ENCODE data around the gene XRCC4.

Gene XRCC4

GRCh38 chr5:83048811-83049210 is 28.5 kb upstream of the XRCC4 start:
- H3K56ac ChIP-seq (ENCODE audit: low read length), result no peak overlapping the region

GRCh38 chr5:83049370-83049885 is 27.9 kb upstream of the XRCC4 start:
- Histone ChIP-seq H2BK5ac (ENCODE audit: low read length) (no peak overlapping the region), H3K4ac (ENCODE audit: low read depth, low read length) (no peak overlapping the region)

More at GRCh38 chr5:83048811-83049210, 28.5 kb upstream of the XRCC4 start:
- Histone ChIP-seq H3K27me3 (ENCODE audit: insufficient read depth, low read length, poor library complexity) (no peaks in the 10 kb centered on the region), H3K4me1 (ENCODE audit: control insufficient read depth, low read depth, low read length) (no peaks in the 10 kb centered on the region), H2BK5ac (ENCODE audit: low read length) (no peak overlapping the region), H4K5ac (ENCODE audit: low read length) (no peak overlapping the region), H3K79me1 (ENCODE audit: low read length) (no peaks in the 10 kb centered on the region), H3K4me3 (ENCODE audit: low read length) (no peak overlapping the region), H2AK5ac (ENCODE audit: low read length) (no peak overlapping the region), H3K36me3 (ENCODE audit: control insufficient read depth, insufficient read depth, low read length) (no peaks in the 10 kb centered on the region), H3K27ac (ENCODE audit: low read depth, low read length) (no peak overlapping the region), H2BK120ac (ENCODE audit: low read depth, low read length) (no peak overlapping the region), H3K4ac (ENCODE audit: low read depth, low read length) (no peak overlapping the region), H3K79me2 (ENCODE audit: control insufficient read depth, insufficient read depth, low read length) (no peaks in the 10 kb centered on the region), H3K4me2 (ENCODE audit: low read length) (no peak overlapping the region), H3K18ac (ENCODE audit: low read length) (no peak overlapping the region), H3K23ac (ENCODE audit: low read length) (no peak overlapping the region), H2BK15ac (replicated peaks; ENCODE audit: low read depth) (no peak overlapping the region), H3K9ac (ENCODE audit: low read length) (no peak overlapping the region), H4K8ac (ENCODE audit: low read depth, low read length) (no peak overlapping the region)
- no CpG with 5 or more reads among the region's 2 CpGs for WGBS (ENCODE audit: extremely low coverage, insufficient coverage, low lambda C conversion rate)
- DNase-seq, result no peak

GRCh38 chr5:83050723-83051340 is 26.5 kb upstream of the XRCC4 start:
- H2AK5ac ChIP-seq (ENCODE audit: low read length), result no peak overlapping the region
- DNase-seq, result no peak
- no peak overlapping the region for H2BK120ac ChIP-seq (ENCODE audit: low read depth, low read length)
- H3K4me1 ChIP-seq (ENCODE audit: control insufficient read depth, low read depth, low read length), result no peaks in the 10 kb centered on the region
- H3K27me3 ChIP-seq (ENCODE audit: insufficient read depth, low read length, poor library complexity), result no peaks in the 10 kb centered on the region
- no peak overlapping the region for H3K23ac ChIP-seq (ENCODE audit: low read length)
- no peak overlapping the region for H2BK5ac ChIP-seq (ENCODE audit: low read length)
- H3K36me3 ChIP-seq (ENCODE audit: control insufficient read depth, insufficient read depth, low read length), result no peaks in the 10 kb centered on the region
- no peak overlapping the region for H3K18ac ChIP-seq (ENCODE audit: low read length)
- no peak overlapping the region for H3K4ac ChIP-seq (ENCODE audit: low read depth, low read length)
- H2BK15ac ChIP-seq (replicated peaks; ENCODE audit: low read depth), result no peak overlapping the region
- H3K79me2 ChIP-seq (ENCODE audit: control insufficient read depth, insufficient read depth, low read length), result no peaks in the 10 kb centered on the region
- no peak overlapping the region for H4K8ac ChIP-seq (ENCODE audit: low read depth, low read length)
- no peak overlapping the region for H3K56ac ChIP-seq (ENCODE audit: low read length)
- no peaks in the 10 kb centered on the region for H3K79me1 ChIP-seq (ENCODE audit: low read length)
- H4K5ac ChIP-seq (ENCODE audit: low read length), result no peak overlapping the region
- H3K9ac ChIP-seq (ENCODE audit: low read length), result no peak overlapping the region
- WGBS (ENCODE audit: extremely low coverage, insufficient coverage, low lambda C conversion rate), result no CpG with 5 or more reads among the region's 4 CpGs
- H3K4me2 ChIP-seq (ENCODE audit: low read length), result no peak overlapping the region
- no peak overlapping the region for H3K27ac ChIP-seq (ENCODE audit: low read depth, low read length)
- no peak overlapping the region for H3K4me3 ChIP-seq (ENCODE audit: low read length)

More at GRCh38 chr5:83049370-83049885, 27.9 kb upstream of the XRCC4 start:
- no peak overlapping the region for H3K4me3 ChIP-seq (ENCODE audit: low read length)
- H4K5ac ChIP-seq (ENCODE audit: low read length), result no peak overlapping the region
- no peak overlapping the region for H4K8ac ChIP-seq (ENCODE audit: low read depth, low read length)
- no peak overlapping the region for H3K9ac ChIP-seq (ENCODE audit: low read length)
- H3K23ac ChIP-seq (ENCODE audit: low read length), result no peak overlapping the region
- DNase-seq, result no peak
- H3K79me1 ChIP-seq (ENCODE audit: low read length), result no peaks in the 10 kb centered on the region
- no peaks in the 10 kb centered on the region for H3K27me3 ChIP-seq (ENCODE audit: insufficient read depth, low read length, poor library complexity)
- no peak overlapping the region for H2BK120ac ChIP-seq (ENCODE audit: low read depth, low read length)
- no peaks in the 10 kb centered on the region for H3K36me3 ChIP-seq (ENCODE audit: control insufficient read depth, insufficient read depth, low read length)
- H2BK15ac ChIP-seq (replicated peaks; ENCODE audit: low read depth), result no peak overlapping the region
- H3K56ac ChIP-seq (ENCODE audit: low read length), result no peak overlapping the region
- H2AK5ac ChIP-seq (ENCODE audit: low read length), result no peak overlapping the region
- WGBS (ENCODE audit: extremely low coverage, insufficient coverage, low lambda C conversion rate), result no CpG with 5 or more reads among the region's 3 CpGs
- no peak overlapping the region for H3K4me2 ChIP-seq (ENCODE audit: low read length)
- H3K18ac ChIP-seq (ENCODE audit: low read length), result no peak overlapping the region
- H3K79me2 ChIP-seq (ENCODE audit: control insufficient read depth, insufficient read depth, low read length), result no peaks in the 10 kb centered on the region
- no peak overlapping the region for H3K27ac ChIP-seq (ENCODE audit: low read depth, low read length)
- H3K4me1 ChIP-seq (ENCODE audit: control insufficient read depth, low read depth, low read length), result no peaks in the 10 kb centered on the region

- peaks cover 1% of the 10 kb centered on the region for H3K79me1 ChIP-seq (ENCODE audit: low read length)
- no peaks in the 10 kb centered on the region for H3K79me2 ChIP-seq (ENCODE audit: control insufficient read depth, insufficient read depth, low read length)
- no peaks in the 10 kb centered on the region for H3K27me3 ChIP-seq (ENCODE audit: insufficient read depth, low read length, poor library complexity)
- no peaks in the 10 kb centered on the region for H3K4me1 ChIP-seq (ENCODE audit: control insufficient read depth, low read depth, low read length)
- no peak overlapping the region for H3K23ac ChIP-seq (ENCODE audit: low read length)
- no peak for DNase-seq
- H3K18ac ChIP-seq (ENCODE audit: low read length), result no peak overlapping the region
- H2BK15ac ChIP-seq (replicated peaks; ENCODE audit: low read depth), result no peak overlapping the region
- no peak overlapping the region for H4K8ac ChIP-seq (ENCODE audit: low read depth, low read length)
- H3K4ac ChIP-seq (ENCODE audit: low read depth, low read length), result no peak overlapping the region
- no peaks in the 10 kb centered on the region for H3K36me3 ChIP-seq (ENCODE audit: control insufficient read depth, insufficient read depth, low read length)
- no peak overlapping the region for H3K9ac ChIP-seq (ENCODE audit: low read length)
- H3K56ac ChIP-seq (ENCODE audit: low read length), result no peak overlapping the region
- no peak overlapping the region for H3K27ac ChIP-seq (ENCODE audit: low read depth, low read length)
- H2AK5ac ChIP-seq (ENCODE audit: low read length), result no peak overlapping the region
- no peak overlapping the region for H3K4me2 ChIP-seq (ENCODE audit: low read length)
- H2BK120ac ChIP-seq (ENCODE audit: low read depth, low read length), result no peak overlapping the region
- WGBS (ENCODE audit: extremely low coverage, insufficient coverage, low lambda C conversion rate), result no CpG with 5 or more reads among the region's 2 CpGs
- H4K5ac ChIP-seq (ENCODE audit: low read length), result no peak overlapping the region
- H2BK5ac ChIP-seq (ENCODE audit: low read length), result no peak overlapping the region
- no peak overlapping the region for H3K4me3 ChIP-seq (ENCODE audit: low read length)
Measured at GRCh38 chr5:83055166-83055565, 22.2 kb upstream of the XRCC4 start.

- Histone ChIP-seq H2BK15ac (replicated peaks; ENCODE audit: low read depth) (no peak overlapping the region), H3K4me2 (ENCODE audit: low read length) (no peak overlapping the region), H3K18ac (ENCODE audit: low read length) (no peak overlapping the region), H3K23ac (ENCODE audit: low read length) (no peak overlapping the region), H3K79me1 (ENCODE audit: low read length) (peaks cover 1% of the 10 kb centered on the region), H4K5ac (ENCODE audit: low read length) (no peak overlapping the region), H2AK5ac (ENCODE audit: low read length) (no peak overlapping the region), H3K4me3 (ENCODE audit: low read length) (no peak overlapping the region), H3K4ac (ENCODE audit: low read depth, low read length) (no peak overlapping the region), H2BK120ac (ENCODE audit: low read depth, low read length) (no peak overlapping the region), H3K27me3 (ENCODE audit: insufficient read depth, low read length, poor library complexity) (no peaks in the 10 kb centered on the region), H3K4me1 (ENCODE audit: control insufficient read depth, low read depth, low read length) (no peaks in the 10 kb centered on the region), H3K27ac (ENCODE audit: low read depth, low read length) (no peak overlapping the region), H3K56ac (ENCODE audit: low read length) (no peak overlapping the region), H2BK5ac (ENCODE audit: low read length) (no peak overlapping the region), H4K8ac (ENCODE audit: low read depth, low read length) (no peak overlapping the region), H3K9ac (ENCODE audit: low read length) (no peak overlapping the region), H3K79me2 (ENCODE audit: control insufficient read depth, insufficient read depth, low read length) (no peaks in the 10 kb centered on the region), H3K36me3 (ENCODE audit: control insufficient read depth, insufficient read depth, low read length) (no peaks in the 10 kb centered on the region)
- no peak for DNase-seq
Measured at GRCh38 chr5:83058726-83059125, 18.6 kb upstream of the XRCC4 start.

GRCh38 chr5:83059341-83059740 is 18.0 kb upstream of the XRCC4 start:
- DNase-seq, result no peak
- Histone ChIP-seq H2BK120ac (ENCODE audit: low read depth, low read length) (no peak overlapping the region), H3K27me3 (ENCODE audit: insufficient read depth, low read length, poor library complexity) (no peaks in the 10 kb centered on the region), H4K5ac (ENCODE audit: low read length) (no peak overlapping the region), H3K36me3 (ENCODE audit: control insufficient read depth, insufficient read depth, low read length) (no peaks in the 10 kb centered on the region), H3K9ac (ENCODE audit: low read length) (no peak overlapping the region), H3K79me2 (ENCODE audit: control insufficient read depth, insufficient read depth, low read length) (peaks cover under 1% of the 10 kb centered on the region), H3K56ac (ENCODE audit: low read length) (no peak overlapping the region), H2AK5ac (ENCODE audit: low read length) (no peak overlapping the region), H3K4me2 (ENCODE audit: low read length) (no peak overlapping the region), H4K8ac (ENCODE audit: low read depth, low read length) (no peak overlapping the region), H3K4me1 (ENCODE audit: control insufficient read depth, low read depth, low read length) (no peaks in the 10 kb centered on the region), H3K4ac (ENCODE audit: low read depth, low read length) (no peak overlapping the region), H3K18ac (ENCODE audit: low read length) (no peak overlapping the region), H2BK15ac (replicated peaks; ENCODE audit: low read depth) (no peak overlapping the region), H3K79me1 (ENCODE audit: low read length) (peaks cover 1% of the 10 kb centered on the region), H3K23ac (ENCODE audit: low read length) (no peak overlapping the region), H2BK5ac (ENCODE audit: low read length) (no peak overlapping the region), H3K4me3 (ENCODE audit: low read length) (no peak overlapping the region), H3K27ac (ENCODE audit: low read depth, low read length) (no peak overlapping the region)
- no CpG with 5 or more reads among the region's 2 CpGs for WGBS (ENCODE audit: extremely low coverage, insufficient coverage, low lambda C conversion rate)
